HCT116 (cell line): Measurements from ENCODE around the gene MOSPD2. TPM values are rescaled to one million over a fixed set of nuclear protein-coding genes. Genes with fewer than 3 reads are reported as not detected.

Experiments
- ATAC-seq: fragments of 200-7000 bp; cut with Tn5 transposase; 2 replicates; pipeline ENCODE4 v1.9.1; 2020; ENCODE audit warnings: mild to moderate bottlenecking, moderate library complexity
- Bru-seq: library from RNA; stranded (reverse); fragments of 400-500 nt; gene quantifications from one replicate; lab custom pipeline; 2021; lab: Mats Ljungman, UMichigan
- BruChase-seq, 2 experiments: library from RNA; stranded (reverse); fragments of 400-500 nt; gene quantifications; one replicate each; lab custom pipeline; 2021; lab: Mats Ljungman, UMichigan
- BruUV-seq: library from RNA; stranded (reverse); fragments of 400-500 nt; replicated peaks from 2 replicates; lab custom pipeline; 2021; lab: Mats Ljungman, UMichigan
- CTCF ChIA-PET: fragments of 300-600 bp; sonication (Branson Sonifier 250); formaldehyde crosslinking; loops from one replicate; lab custom pipeline; 2021; ENCODE audit warnings: antibody characterized with exemption; lab: Charles Lee
- POLR2A ChIA-PET: fragments of 300-600, 350-600 bp; sonication (Branson Sonifier 250); formaldehyde crosslinking; loops from one replicate; lab custom pipeline; 2021; ENCODE audit warnings: antibody characterized with exemption; lab: Charles Lee
- RAD21 ChIA-PET, 2 experiments: fragments of 300-600 bp; sonication (Branson Sonifier 250); formaldehyde crosslinking; loops; one replicate each; lab custom pipeline; 2023; ENCODE audit warnings: low total read pairs in 2 of 2; ENCODE audit not compliant: uncharacterized antibody in 2 of 2, unreplicated experiment in 2 of 2, low non-redundant PET in 1 of 2; lab: Charles Lee
- DNase-seq: peaks from one replicate; pipeline ENCODE4 v3.0.0-alpha.2; 2010; ENCODE audit warnings: low read depth, low spot score
- H2AFZ ChIP-seq: fragments of 200-600 bp; shearing (Covaris generic), sonication (generic); 2 replicates; pipeline ENCODE4 v1.6.1; 2017; ENCODE audit warnings: low read depth, mixed run types, mixed read lengths, antibody characterized with exemption, low read length; ENCODE audit not compliant: poor library complexity, severe bottlenecking
- H3K27ac ChIP-seq: 2 replicates; pipeline ENCODE4 v1.5.1; 2012; ENCODE audit warnings: low read depth, low read length
- H3K27me3 ChIP-seq: fragments of 200-600 bp; sonication (generic); 2 replicates; pipeline ENCODE4 v1.6.1; 2016; ENCODE audit warnings: mixed run types, low read length, mixed read lengths; ENCODE audit not compliant: insufficient read depth
- H3K36me3 ChIP-seq, 2 experiments: fragments of 200-500 bp in 1 of 2; fragments of 200-600 bp in 1 of 2; sonication (Bioruptor generic) in 1 of 2; sonication (generic) in 1 of 2; 2 replicates each; pipeline versions ENCODE4 v1.5.1 to v1.6.1; 2014 to 2016; ENCODE audit warnings: low read length in 2 of 2, inconsistent platforms in 1 of 2, mixed read lengths in 1 of 2, mixed run types in 1 of 2; ENCODE audit not compliant: insufficient read depth in 2 of 2, control insufficient read depth in 1 of 2
- H3K4me1 ChIP-seq, 2 experiments: fragments of 200-600 bp in 1 of 2; sonication (generic) in 1 of 2; 2 replicates each; pipeline versions ENCODE4 v1.5.1 to v1.6.1; 2012 to 2017; ENCODE audit warnings: low read length in 2 of 2, inconsistent platforms in 1 of 2, mild to moderate bottlenecking in 1 of 2, mixed read lengths in 1 of 2, mixed run types in 1 of 2, moderate library complexity in 1 of 2; ENCODE audit not compliant: insufficient read depth in 2 of 2, control insufficient read depth in 1 of 2
- H3K4me2 ChIP-seq: fragments of 200-600 bp; sonication (generic); 2 replicates; pipeline ENCODE4 v1.6.1; 2017; ENCODE audit warnings: mixed run types, low read length, mixed read lengths
- H3K4me3 ChIP-seq, 2 experiments: fragments of 200-600 bp in 1 of 2; sonication (generic) in 1 of 2; replicated peaks in 1 of 2; 2 replicates each; pipeline ENCODE4 v1.5.1; 2011 to 2016; ENCODE audit warnings: low read length in 2 of 2, control low read depth in 1 of 2, low read depth in 1 of 2, mild to moderate bottlenecking in 1 of 2, mixed read lengths in 1 of 2, mixed run types in 1 of 2
- H3K79me2 ChIP-seq: fragments of 200-600 bp; sonication (generic); 2 replicates; pipeline ENCODE4 v1.6.1; 2017; ENCODE audit warnings: mild to moderate bottlenecking, mixed run types, low read length, moderate library complexity, mixed read lengths; ENCODE audit not compliant: insufficient read depth
- H3K9ac ChIP-seq: fragments of 200-600 bp; sonication (generic); 2 replicates; pipeline ENCODE4 v1.6.1; 2016; ENCODE audit warnings: low read length, mixed read lengths
- H3K9me2 ChIP-seq: fragments of 200-600 bp; sonication (generic), shearing (Covaris generic); 2 replicates; pipeline ENCODE4 v1.6.1; 2017; ENCODE audit warnings: mixed run types, mild to moderate bottlenecking, moderate library complexity; ENCODE audit not compliant: insufficient read depth
- H3K9me3 ChIP-seq, 2 experiments: fragments of 200-500 bp in 1 of 2; fragments of 200-600 bp in 1 of 2; sonication (Bioruptor generic) in 1 of 2; sonication (generic) in 1 of 2; 2 replicates each; pipeline ENCODE4 v1.6.1; 2014 to 2017; ENCODE audit warnings: low read length in 2 of 2, mixed read lengths in 2 of 2, inconsistent platforms in 1 of 2, low read depth in 1 of 2, mild to moderate bottlenecking in 1 of 2, mixed run types in 1 of 2, moderate library complexity in 1 of 2; ENCODE audit not compliant: control insufficient read depth in 1 of 2, insufficient read depth in 1 of 2
- H4K20me1 ChIP-seq: fragments of 200-600 bp; sonication (generic), shearing (Covaris generic); 2 replicates; pipeline ENCODE4 v1.6.1; 2017; ENCODE audit warnings: mixed run types, mild to moderate bottlenecking, moderate library complexity; ENCODE audit not compliant: insufficient read depth
- CEBPB ChIP-seq: IDR thresholded peaks from 2 replicates; pipeline ENCODE4 v1.6.1; 2012; ENCODE audit warnings: low read depth
- EGR1 ChIP-seq: IDR thresholded peaks from 2 replicates; pipeline ENCODE4 v1.6.1; 2012; ENCODE audit warnings: low read depth
- ELF1 ChIP-seq: IDR thresholded peaks from 2 replicates; pipeline ENCODE4 v1.6.1; 2012; ENCODE audit warnings: low read depth, borderline replicate concordance
- EZH2phosphoT487 ChIP-seq: fragments of 200-600 bp; IDR thresholded peaks from 2 replicates; pipeline ENCODE4 v1.6.1; 2018; ENCODE audit warnings: antibody characterized with exemption, borderline replicate concordance
- FOSL1 ChIP-seq: IDR thresholded peaks from 2 replicates; pipeline ENCODE4 v1.6.1; 2012; ENCODE audit warnings: low read depth
- POLR2AphosphoS5 ChIP-seq: IDR thresholded peaks from 2 replicates; pipeline ENCODE4 v1.6.1; 2011; ENCODE audit warnings: mild to moderate bottlenecking, low read depth, low read length, moderate library complexity
- RAD21 ChIP-seq: IDR thresholded peaks from 2 replicates; pipeline ENCODE4 v1.6.1; 2012; ENCODE audit warnings: low read depth, mild to moderate bottlenecking
- SIN3A ChIP-seq: IDR thresholded peaks from 2 replicates; pipeline ENCODE4 v1.6.1; 2012; ENCODE audit warnings: low read depth
- SP1 ChIP-seq: IDR thresholded peaks from 2 replicates; pipeline ENCODE4 v1.6.1; 2012; ENCODE audit warnings: low read depth
- intact Hi-C: fragments of 100-400 bp; cut with micrococcal nuclease; formaldehyde crosslinking; loops from 2 replicates; pipeline ENCODE4 v1.10.0; 2022
- long read RNA-seq: library from polyadenylated mRNA; unstranded; transcript quantifications from one replicate; pipeline ENCODE4 v2.0.0, GENCODE V29; 2021; ENCODE audit not compliant: unreplicated experiment
- polyA plus RNA-seq: library from polyadenylated mRNA; unstranded; fragments of >200 nt; gene quantifications from 2 replicates; pipeline ENCODE4 v1.2.1, GENCODE V29; 2012; ENCODE audit warnings: missing spikeins
- total RNA-seq: library from RNA; stranded (reverse); gene quantifications from one replicate; pipeline ENCODE4 v1.2.1, GENCODE V29; 2021; ENCODE audit not compliant: unreplicated experiment
- TF ChIP-seq, protein P1 (sequence below): IDR thresholded peaks from 2 replicates; pipeline ENCODE4 v1.6.1; 2012
- TF ChIP-seq, protein P2 (sequence below): IDR thresholded peaks from 2 replicates; pipeline ENCODE4 v1.6.1; 2012

Gene MOSPD2
- total RNA-seq (8.9 TPM), Bru-seq, nascent RNA (percentile 62 among the genes with signal in this experiment), BruChase-seq, experiment 1, labeled RNA remaining after a 6-hour chase (percentile 52 among the genes with signal in this experiment), BruChase-seq, experiment 2, labeled RNA remaining after a 2-hour chase (percentile 58 among the genes with signal in this experiment)
- 2.5 and 2.9 TPM in 2 replicates for polyA plus RNA-seq
- long read RNA-seq, full-length matches to known transcripts, result 11 of 13 reads
- long read RNA-seq, partial matches to known transcripts, result 0 of 13 reads
- long read RNA-seq, other reads (novel, unspliced or antisense), result 2 of 13 reads

DNA sequence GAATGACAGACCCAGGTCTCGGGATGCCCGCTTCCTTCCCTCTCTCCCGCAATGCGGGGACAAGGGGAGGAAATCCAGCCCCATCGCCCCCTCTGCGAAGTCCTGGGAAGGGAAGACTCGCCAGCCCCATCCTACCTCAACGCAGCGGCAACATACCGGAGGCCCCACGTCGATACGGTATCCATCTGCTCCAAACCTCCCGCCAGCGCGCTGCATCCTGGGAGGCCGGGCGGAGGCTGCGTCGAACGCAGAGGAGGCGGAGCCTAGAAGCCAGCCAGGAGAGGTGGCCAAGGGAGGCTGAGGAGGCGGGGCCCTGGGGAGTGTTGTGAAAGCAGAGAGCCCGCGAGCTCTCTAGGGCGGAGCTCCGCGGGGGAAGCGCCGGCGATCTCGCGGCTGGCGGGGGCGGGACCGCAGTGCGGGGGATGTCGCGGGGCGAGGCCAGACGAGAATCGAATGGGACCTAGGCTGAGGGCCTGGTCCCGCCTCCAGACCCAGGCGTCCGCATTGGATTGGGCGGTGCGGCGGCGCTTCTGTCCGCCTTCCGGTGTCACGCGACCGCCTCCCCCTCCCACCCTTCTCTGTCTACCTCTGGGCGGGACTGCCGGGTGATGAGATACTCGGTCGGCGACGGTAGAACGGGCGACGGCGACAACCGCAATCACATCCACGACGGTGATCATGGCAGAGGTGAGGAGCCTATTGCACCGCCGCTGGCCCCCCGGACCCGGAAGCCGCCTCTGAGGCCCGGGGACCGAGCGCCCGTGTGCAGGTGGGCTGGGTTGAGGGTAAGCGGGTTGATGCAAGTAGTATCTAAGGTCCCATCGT, at the start of gene MOSPD2, which contains the start of gene FANCB:
Gene MOSPD2, plus strand, starts transcription at position 571 of the 825 bp plus-strand sequence. Its CDS starts 108 bp downstream, at position 679.
Gene FANCB, minus strand, starts transcription at position 219 of the 825 bp plus-strand sequence. CDS start 7,559 bp downstream, outside the sequence.
- Histone ChIP-seq H3K36me3 (no peaks in the 10 kb centered on the region), H2AFZ (no peak within 1 kb of the TSS), H3K4me2 (peak within 1 kb of the TSS; percentile 82), H3K9me3 (no peaks in the 10 kb centered on the region), H3K4me3 (peak within 1 kb of the TSS; percentile 75 to 76), H3K4me1 (peaks cover 0 to 3% of the 10 kb centered on the region in 2 experiments; a peak in 2 of 4 replicates), H4K20me1 (no peaks in the 10 kb centered on the region), H3K27ac (no peak within 1 kb of the TSS), H3K27me3 (no peaks in the 10 kb centered on the region), H3K79me2 (peaks cover 43% of the 10 kb centered on the region), H3K9me2 (no peaks in the 10 kb centered on the region), H3K9ac (peak within 1 kb of the TSS; percentile 74)
- no TSS peak for BruUV-seq
- ChIA-PET RAD21 (no interaction called here), CTCF (no interaction called here), POLR2A (interaction anchor here (0.5 kb wide), 1 partner anchor 15 kb away, joined by 3 read pairs; no protein-coding TSS in a partner anchor)
- TF ChIP-seq POLR2AphosphoS5, result peak; percentile 69; the same call in 1 of the 2 replicates
- TF ChIP-seq RAD21, result no peak
- no peak for TF ChIP-seq FOSL1
- TF ChIP-seq EGR1, result peak; percentile 91
- peak; percentile 90 for TF ChIP-seq SIN3A
- peak; percentile 78 for TF ChIP-seq CEBPB
- TF ChIP-seq ELF1, result peak; percentile 33; the same call in 1 of the 2 replicates
- TF ChIP-seq, protein P1, sequence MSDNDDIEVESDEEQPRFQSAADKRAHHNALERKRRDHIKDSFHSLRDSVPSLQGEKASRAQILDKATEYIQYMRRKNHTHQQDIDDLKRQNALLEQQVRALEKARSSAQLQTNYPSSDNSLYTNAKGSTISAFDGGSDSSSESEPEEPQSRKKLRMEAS, result peak; percentile 89
- TF ChIP-seq, protein P2, sequence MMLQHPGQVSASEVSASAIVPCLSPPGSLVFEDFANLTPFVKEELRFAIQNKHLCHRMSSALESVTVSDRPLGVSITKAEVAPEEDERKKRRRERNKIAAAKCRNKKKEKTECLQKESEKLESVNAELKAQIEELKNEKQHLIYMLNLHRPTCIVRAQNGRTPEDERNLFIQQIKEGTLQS, result no peak
- peak; percentile 49 for TF ChIP-seq SP1
- no peak for TF ChIP-seq EZH2phosphoT487
- intact Hi-C loops, result no loop called here
- peak; percentile 97 for ATAC-seq
- DNase-seq, result peak; percentile 85
